ENCODE measurements around the gene P4HB. TPM values are rescaled to one million over a fixed set of nuclear protein-coding genes. Genes with fewer than 3 reads are reported as not detected.
"Not testable (repeated sequence)": the region's sequence is repeated elsewhere in the genome, so short reads cannot be mapped to it uniquely, and the experiment has no call there.

The P4HB gene
- total RNA-seq, 1 donor from 2014 or later = 792 TPM

DNA sequence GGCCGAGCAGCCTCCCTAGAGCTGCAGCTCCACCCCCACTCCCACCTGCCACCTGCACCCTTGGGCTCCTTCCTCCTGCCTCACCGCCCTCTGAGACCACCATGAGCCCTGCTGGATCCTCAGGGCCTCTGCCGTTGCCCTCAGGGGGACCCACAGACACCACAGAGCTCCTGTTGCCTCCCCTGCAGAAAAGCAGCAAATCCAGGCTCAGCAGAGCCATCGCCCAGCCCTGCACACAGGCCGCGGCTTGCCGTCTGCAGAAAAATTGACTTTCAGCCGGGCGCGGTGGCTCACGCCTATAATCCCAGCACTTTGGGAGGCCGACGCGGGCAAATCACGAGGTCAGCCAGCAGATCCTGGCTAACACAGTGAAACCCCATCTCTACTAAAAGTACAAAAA, 18.5 kb downstream of the P4HB start:
- H3K36me3 Mint-ChIP-seq (ENCODE audit: unreplicated experiment) = peaks cover 19% of the 10 kb centered on the region
- TF ChIP-seq, protein P1, sequence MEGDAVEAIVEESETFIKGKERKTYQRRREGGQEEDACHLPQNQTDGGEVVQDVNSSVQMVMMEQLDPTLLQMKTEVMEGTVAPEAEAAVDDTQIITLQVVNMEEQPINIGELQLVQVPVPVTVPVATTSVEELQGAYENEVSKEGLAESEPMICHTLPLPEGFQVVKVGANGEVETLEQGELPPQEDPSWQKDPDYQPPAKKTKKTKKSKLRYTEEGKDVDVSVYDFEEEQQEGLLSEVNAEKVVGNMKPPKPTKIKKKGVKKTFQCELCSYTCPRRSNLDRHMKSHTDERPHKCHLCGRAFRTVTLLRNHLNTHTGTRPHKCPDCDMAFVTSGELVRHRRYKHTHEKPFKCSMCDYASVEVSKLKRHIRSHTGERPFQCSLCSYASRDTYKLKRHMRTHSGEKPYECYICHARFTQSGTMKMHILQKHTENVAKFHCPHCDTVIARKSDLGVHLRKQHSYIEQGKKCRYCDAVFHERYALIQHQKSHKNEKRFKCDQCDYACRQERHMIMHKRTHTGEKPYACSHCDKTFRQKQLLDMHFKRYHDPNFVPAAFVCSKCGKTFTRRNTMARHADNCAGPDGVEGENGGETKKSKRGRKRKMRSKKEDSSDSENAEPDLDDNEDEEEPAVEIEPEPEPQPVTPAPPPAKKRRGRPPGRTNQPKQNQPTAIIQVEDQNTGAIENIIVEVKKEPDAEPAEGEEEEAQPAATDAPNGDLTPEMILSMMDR (IDR thresholded peaks at IDR 0.05) = no peak
- DNase-seq (ENCODE audit: extremely low spot score, unreplicated experiment) = peak; percentile 80
- no peaks in the 10 kb centered on the region for H3K4me1 Mint-ChIP-seq (ENCODE audit: unreplicated experiment)
- H3K4me3 Mint-ChIP-seq (ENCODE audit: unreplicated experiment) = no peak overlapping the region
- H3K9me3 Mint-ChIP-seq (ENCODE audit: unreplicated experiment) = no peaks in the 10 kb centered on the region
- no peak overlapping the region for H3K27ac Mint-ChIP-seq (ENCODE audit: unreplicated experiment)
- H3K27me3 Mint-ChIP-seq (ENCODE audit: unreplicated experiment) = no peaks in the 10 kb centered on the region

DNA sequence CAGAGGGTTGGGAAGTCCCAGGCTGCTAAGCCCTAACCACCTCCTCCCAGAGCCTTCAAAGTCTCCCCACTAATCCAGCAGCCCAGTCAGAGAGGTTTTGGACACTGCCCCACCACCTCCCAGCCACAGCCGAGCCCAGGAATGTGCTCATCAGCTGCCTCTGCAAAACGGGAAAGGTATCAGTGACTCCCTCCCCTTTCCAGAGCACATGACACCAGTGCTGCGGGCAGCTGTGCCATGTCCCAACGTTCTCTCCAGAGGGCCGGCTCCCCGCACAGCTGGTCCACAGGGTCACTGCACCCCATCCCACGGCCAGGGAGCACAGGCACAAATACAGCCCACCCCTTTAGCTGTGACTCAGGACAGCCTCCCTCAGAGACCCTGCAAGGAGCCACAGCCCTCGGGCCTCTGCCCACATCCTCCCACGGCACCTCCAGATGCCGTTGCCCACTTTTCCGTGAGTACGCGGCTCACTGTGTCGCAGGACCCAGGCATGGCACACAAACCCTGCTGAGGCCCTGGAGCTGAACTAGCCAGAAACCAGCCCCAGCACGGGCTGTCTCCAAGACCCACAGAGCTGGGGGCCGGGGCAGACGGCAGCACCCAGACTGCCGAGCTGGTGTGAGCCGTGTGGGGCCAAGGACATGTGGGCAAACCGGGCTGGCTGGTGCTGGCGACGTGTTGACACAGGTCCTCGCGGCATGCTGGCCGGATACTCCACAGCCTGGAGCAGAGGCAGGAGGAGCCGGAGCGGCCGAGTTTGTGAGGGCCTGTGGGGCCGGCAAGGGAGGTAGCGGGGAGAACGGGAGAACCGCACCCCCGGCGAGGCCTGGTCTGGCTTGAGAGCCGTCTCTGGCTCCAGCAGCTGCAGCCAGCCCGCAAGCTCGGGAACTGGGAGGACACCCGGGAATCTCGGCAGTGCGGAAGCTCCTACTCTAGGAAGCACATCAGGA, 19.2 kb downstream of the P4HB start:
- peak; percentile 84 for DNase-seq (ENCODE audit: extremely low spot score, unreplicated experiment)
- Mint-ChIP-seq H3K27me3 (ENCODE audit: unreplicated experiment) (no peaks in the 10 kb centered on the region), H3K9me3 (ENCODE audit: unreplicated experiment) (no peaks in the 10 kb centered on the region), H3K4me1 (ENCODE audit: unreplicated experiment) (no peaks in the 10 kb centered on the region), H3K4me3 (ENCODE audit: unreplicated experiment) (no peak overlapping the region), H3K36me3 (ENCODE audit: unreplicated experiment) (peaks cover 13% of the 10 kb centered on the region), H3K27ac (ENCODE audit: unreplicated experiment) (no peak overlapping the region)
- TF ChIP-seq, protein P1 (IDR thresholded peaks at IDR 0.05) = no peak

DNA sequence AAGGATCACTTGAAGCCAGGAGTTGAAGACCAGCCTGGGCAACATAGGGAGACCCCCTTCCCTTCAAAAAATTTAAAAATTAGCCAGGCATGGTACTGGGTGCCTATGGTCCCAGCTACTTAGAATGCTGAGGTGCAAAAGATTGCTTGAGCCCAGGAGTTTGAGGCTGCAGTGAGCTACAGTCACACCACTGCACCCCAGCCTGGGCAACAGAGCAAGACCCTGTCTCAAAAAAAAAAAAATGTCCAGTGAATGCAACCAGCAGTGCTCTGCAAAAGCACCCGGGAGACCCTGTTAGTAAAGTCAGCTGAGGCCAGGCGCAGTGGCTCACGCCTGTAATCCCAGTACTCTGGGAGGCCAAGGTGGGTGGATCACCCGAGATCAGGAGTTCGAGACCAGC, 20.3 kb downstream of the P4HB start:
- H3K4me1 Mint-ChIP-seq (ENCODE audit: unreplicated experiment); H3K36me3 Mint-ChIP-seq (ENCODE audit: unreplicated experiment); H3K27ac Mint-ChIP-seq (ENCODE audit: unreplicated experiment); H3K9me3 Mint-ChIP-seq (ENCODE audit: unreplicated experiment); DNase-seq (ENCODE audit: extremely low spot score, unreplicated experiment); H3K27me3 Mint-ChIP-seq (ENCODE audit: unreplicated experiment); H3K4me3 Mint-ChIP-seq (ENCODE audit: unreplicated experiment): not testable (repeated sequence)

DNA sequence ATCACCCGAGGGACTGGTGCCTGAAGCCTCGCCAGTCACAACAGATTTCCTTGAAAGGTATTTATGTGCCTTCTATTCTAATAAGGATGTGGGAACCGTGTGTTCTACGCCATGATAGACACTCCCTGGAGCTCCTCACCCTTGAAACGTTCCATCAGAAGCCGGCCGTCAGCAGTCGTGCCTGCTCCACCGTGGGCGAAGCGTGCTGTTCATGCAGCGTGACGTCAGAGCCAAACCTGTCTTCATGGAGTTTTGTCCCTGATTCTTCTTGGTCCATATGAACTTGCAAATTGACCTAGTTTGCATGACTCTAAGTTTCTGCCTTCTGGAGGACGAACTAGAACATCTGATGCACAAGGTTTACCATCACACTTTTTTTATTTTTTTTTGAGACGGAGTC, 21.0 kb downstream of the P4HB start:
- TF ChIP-seq, protein P1 (IDR thresholded peaks at IDR 0.05) = no peak
- no peak for DNase-seq (ENCODE audit: extremely low spot score, unreplicated experiment)
- Mint-ChIP-seq H3K36me3 (ENCODE audit: unreplicated experiment) (no peaks in the 10 kb centered on the region), H3K4me3 (ENCODE audit: unreplicated experiment) (no peak overlapping the region), H3K27ac (ENCODE audit: unreplicated experiment) (no peak overlapping the region), H3K4me1 (ENCODE audit: unreplicated experiment) (no peaks in the 10 kb centered on the region), H3K27me3 (ENCODE audit: unreplicated experiment) (no peaks in the 10 kb centered on the region), H3K9me3 (ENCODE audit: unreplicated experiment) (no peaks in the 10 kb centered on the region)

DNA sequence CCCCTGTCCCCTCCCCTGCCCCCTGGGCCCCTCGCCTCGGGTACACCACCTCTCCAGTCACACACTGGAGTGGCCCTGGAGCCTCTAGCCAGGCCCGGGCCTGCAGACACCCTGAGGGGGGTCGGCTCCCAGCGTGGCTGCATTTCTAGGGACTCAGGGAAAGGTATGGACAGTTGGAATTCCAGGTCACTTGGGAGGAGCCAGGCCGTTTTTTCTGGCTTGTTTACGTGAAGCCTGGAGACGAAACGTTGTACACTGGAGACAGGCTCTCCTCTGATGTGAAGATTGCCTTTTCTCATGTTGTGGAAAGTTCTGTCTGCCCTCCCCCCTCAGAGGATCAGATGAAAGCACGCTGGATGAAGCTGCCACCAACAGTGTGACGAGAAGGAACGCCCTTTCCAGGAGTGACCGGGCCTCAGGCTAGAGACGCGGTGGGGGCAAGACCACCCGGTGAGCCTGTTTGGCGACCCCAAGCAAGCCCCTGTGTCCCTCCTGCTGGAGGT, 21.5 kb downstream of the P4HB start:
- no peak overlapping the region for H3K4me3 Mint-ChIP-seq (ENCODE audit: unreplicated experiment)
- DNase-seq (ENCODE audit: extremely low spot score, unreplicated experiment) = no peak
- H3K27me3 Mint-ChIP-seq (ENCODE audit: unreplicated experiment) = no peaks in the 10 kb centered on the region
- H3K9me3 Mint-ChIP-seq (ENCODE audit: unreplicated experiment) = no peaks in the 10 kb centered on the region
- TF ChIP-seq, protein P1 (IDR thresholded peaks at IDR 0.05) = no peak
- no peaks in the 10 kb centered on the region for H3K36me3 Mint-ChIP-seq (ENCODE audit: unreplicated experiment)
- H3K27ac Mint-ChIP-seq (ENCODE audit: unreplicated experiment) = no peak overlapping the region
- H3K4me1 Mint-ChIP-seq (ENCODE audit: unreplicated experiment) = peaks cover 3% of the 10 kb centered on the region
